ENCODE measurements around the gene SORBS2. TPM values are rescaled to one million over a fixed set of nuclear protein-coding genes. Genes with fewer than 3 reads are reported as not detected.

Gene SORBS2
- polyA plus RNA-seq, 2 of the 4 experiments (the other 2 are of a cell fraction): 0.23 to 0.90 TPM

DNA sequence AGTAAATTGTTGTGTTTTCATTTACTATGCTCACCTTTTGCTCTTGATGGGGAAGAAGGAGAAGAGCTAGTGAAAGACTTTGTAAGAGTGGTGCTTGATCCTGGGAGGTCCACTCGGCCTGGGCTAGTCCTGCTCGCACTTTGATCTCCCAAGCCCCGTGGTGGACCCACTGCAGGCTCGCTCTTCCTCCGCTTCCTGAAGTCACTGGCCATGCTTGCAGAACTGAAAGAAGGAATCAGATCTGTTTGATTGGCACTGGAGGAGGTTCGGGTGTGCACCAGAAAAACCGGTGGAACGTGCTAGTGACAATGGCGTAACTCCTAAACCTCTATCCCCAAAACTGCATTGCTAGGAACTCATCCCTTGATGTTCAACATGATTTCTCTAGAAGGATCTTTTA, 185.2 kb downstream of the SORBS2 start (continued):
- TF ChIP-seq ZSCAN20 (CRISPR knock-in tag; IDR thresholded peaks at IDR 0.05) (no peak), ZFP36 (IDR thresholded peaks at IDR 0.05; ENCODE audit: borderline replicate concordance, partially characterized antibody) (no peak), HOXB13 (CRISPR knock-in tag; IDR thresholded peaks at IDR 0.05; ENCODE audit: low read depth) (no peak), GATA3 (IDR thresholded peaks at IDR 0.05; ENCODE audit: borderline replicate concordance) (no peak), HDAC2 (IDR thresholded peaks at IDR 0.05) (no peak), ESRRA (IDR thresholded peaks at IDR 0.05; ENCODE audit: borderline replicate concordance, low read length) (no peak)
- TF ChIP-seq, protein P1, sequence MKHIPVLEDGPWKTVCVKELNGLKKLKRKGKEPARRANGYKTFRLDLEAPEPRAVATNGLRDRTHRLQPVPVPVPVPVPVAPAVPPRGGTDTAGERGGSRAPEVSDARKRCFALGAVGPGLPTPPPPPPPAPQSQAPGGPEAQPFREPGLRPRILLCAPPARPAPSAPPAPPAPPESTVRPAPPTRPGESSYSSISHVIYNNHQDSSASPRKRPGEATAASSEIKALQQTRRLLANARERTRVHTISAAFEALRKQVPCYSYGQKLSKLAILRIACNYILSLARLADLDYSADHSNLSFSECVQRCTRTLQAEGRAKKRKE (CRISPR knock-in tag; IDR thresholded peaks at IDR 0.05; ENCODE audit: low read depth): no peak

GRCh38 chr4:185625503-185625902, 186.5 kb downstream of the SORBS2 start:
- no peak for TF ChIP-seq HOXB13 (CRISPR knock-in tag; IDR thresholded peaks at IDR 0.05; ENCODE audit: low read depth)
- H3K4me3 ChIP-seq: no peak overlapping the region
- no peaks in the 10 kb centered on the region for H3K9me3 ChIP-seq
- ChIA-PET POLR2A (no interaction called here), CTCF (interaction anchor here (0.8 to 2.0 kb wide), 2 partner anchors 29 to 412 kb away, joined by 3 to 6 read pairs; no protein-coding TSS in a partner anchor)
- FAIRE-seq (no peak), DNase-seq (ENCODE audit: low read depth in 1 of 2, low spot score in 1 of 2) (no peak), ATAC-seq (no peak)
- WGBS (ENCODE audit: missing lambda C conversion rate): 13% methylated on average over 2 of the region's 2 CpGs
- H3K4me1 ChIP-seq: no peaks in the 10 kb centered on the region
- H3K27ac ChIP-seq: no peak overlapping the region
- no peak overlapping the region for H3K4me2 ChIP-seq

DNA sequence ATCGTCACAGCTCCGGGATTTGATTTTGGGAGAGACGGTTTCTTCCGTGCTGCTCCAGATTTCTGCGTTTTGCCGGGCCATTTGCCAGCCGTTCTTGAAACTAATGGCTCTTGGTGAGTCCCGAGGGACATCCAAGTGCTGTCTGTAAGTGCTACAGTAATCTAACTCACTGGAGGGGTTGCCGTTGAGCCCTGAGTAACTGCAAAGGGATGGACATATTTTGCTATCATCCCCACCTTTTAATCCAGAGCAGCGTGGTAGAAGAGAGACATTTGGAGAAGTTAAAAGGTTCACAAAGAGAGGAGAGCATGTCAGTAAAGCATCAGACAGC, 187.8 kb downstream of the SORBS2 start:
- WGBS (ENCODE audit: missing lambda C conversion rate): 76% methylated on average over 10 of the region's 10 CpGs
- ChIA-PET POLR2A (no interaction called here), CTCF (no interaction called here)

DNA sequence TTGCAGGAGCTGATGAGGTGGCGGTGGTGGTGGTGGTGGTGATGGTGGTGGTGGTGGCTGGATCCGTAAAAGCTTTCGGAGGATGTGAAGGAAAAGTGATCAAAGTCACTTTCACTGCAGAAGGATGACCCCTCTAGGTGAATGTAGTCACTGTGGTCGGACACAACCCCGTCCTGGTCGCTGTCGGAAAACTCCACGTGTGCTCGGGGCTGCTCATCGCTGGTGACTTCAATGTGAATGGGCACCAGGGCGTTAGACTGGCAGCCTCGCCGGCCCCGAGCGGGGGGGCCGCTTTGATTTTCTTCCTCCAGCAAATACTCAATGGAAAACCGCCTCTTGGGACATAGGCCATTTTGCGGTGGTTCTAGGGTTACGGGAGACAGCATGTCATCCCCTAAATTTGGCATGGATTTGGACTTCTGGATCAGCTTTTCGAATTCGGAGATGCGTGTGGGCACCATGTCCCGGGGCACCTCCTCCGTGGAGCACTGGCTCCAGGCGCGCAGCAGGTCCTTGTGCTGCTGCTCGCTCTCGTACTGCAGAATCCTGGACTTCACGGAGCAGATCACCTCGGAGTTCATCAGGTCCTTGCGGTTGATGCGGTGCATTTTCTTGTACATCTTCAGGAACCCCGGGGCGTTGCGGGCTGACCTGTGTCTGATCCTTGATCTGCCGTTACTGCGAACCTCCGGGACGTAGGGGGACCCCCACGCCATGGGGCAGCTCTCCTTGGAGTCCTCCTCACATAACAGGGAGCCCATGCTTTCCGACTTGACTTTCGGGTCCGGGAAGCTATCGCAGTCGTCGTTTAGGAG, 188.3 kb downstream of the SORBS2 start:
- no peak for FAIRE-seq

More for the DNA sequence above, 187.8 kb downstream of the SORBS2 start:
- TF ChIP-seq RAD21 (conservative IDR thresholded peaks at IDR 0.05 in 1 of 2, IDR thresholded peaks at IDR 0.05 in 1 of 2): no peak
- no peak for TF ChIP-seq MAFK (IDR thresholded peaks at IDR 0.05; ENCODE audit: partially characterized antibody)
- no peak for TF ChIP-seq CHD4 (IDR thresholded peaks at IDR 0.05; ENCODE audit: borderline replicate concordance)
- TF ChIP-seq TP53 (CRISPR knock-in tag; IDR thresholded peaks at IDR 0.05): no peak
- TF ChIP-seq, protein P1 (CRISPR knock-in tag; IDR thresholded peaks at IDR 0.05; ENCODE audit: low read depth): no peak
- TF ChIP-seq EHMT2 (IDR thresholded peaks at IDR 0.05; ENCODE audit: low read depth): no peak
- TF ChIP-seq RNF2 (IDR thresholded peaks at IDR 0.05; ENCODE audit: borderline replicate concordance, low read depth): no peak
- no peak for TF ChIP-seq POLR2AphosphoS2 (conservative IDR thresholded peaks at IDR 0.05; ENCODE audit: low read length)
- TF ChIP-seq ZSCAN20 (CRISPR knock-in tag; IDR thresholded peaks at IDR 0.05): no peak
- TF ChIP-seq RCOR1 (IDR thresholded peaks at IDR 0.05; ENCODE audit: low read depth, low read length): no peak
- FAIRE-seq (no peak), ATAC-seq (no peak), DNase-seq (ENCODE audit: low read depth in 1 of 2, low spot score in 1 of 2) (no peak)
- Histone ChIP-seq H3K4me3 (no peak overlapping the region), H3K4me1 (no peaks in the 10 kb centered on the region), H3K27ac (no peak overlapping the region), H3K4me2 (no peak overlapping the region), H3K9me3 (no peaks in the 10 kb centered on the region)

More for the DNA sequence above, 188.3 kb downstream of the SORBS2 start:
- Histone ChIP-seq H3K4me2 (no peak overlapping the region), H3K4me3 (no peak overlapping the region), H3K27ac (no peak overlapping the region), H3K4me1 (no peaks in the 10 kb centered on the region), H3K9me3 (no peaks in the 10 kb centered on the region)
- ChIA-PET POLR2A (no interaction called here), CTCF (interaction anchor here (1.1 to 1.6 kb wide), 2 partner anchors 17 to 414 kb away, joined by 3 to 5 read pairs; no protein-coding TSS in a partner anchor)
- TF ChIP-seq HDAC2 (IDR thresholded peaks at IDR 0.05) (no peak), SMC3 (IDR thresholded peaks at IDR 0.05) (no peak), JUNB (IDR thresholded peaks at IDR 0.05) (no peak), HOXB13 (CRISPR knock-in tag; IDR thresholded peaks at IDR 0.05; ENCODE audit: low read depth) (no peak), EP300 (IDR thresholded peaks at IDR 0.05) (no peak), RAD21 (conservative IDR thresholded peaks at IDR 0.05 in 1 of 2, IDR thresholded peaks at IDR 0.05 in 1 of 2) (no peak), MAFK (IDR thresholded peaks at IDR 0.05; ENCODE audit: partially characterized antibody) (no peak), ZSCAN20 (CRISPR knock-in tag; IDR thresholded peaks at IDR 0.05) (no peak)
- TF ChIP-seq, protein P1 (CRISPR knock-in tag; IDR thresholded peaks at IDR 0.05; ENCODE audit: low read depth): no peak
- ATAC-seq (no peak), DNase-seq (ENCODE audit: low read depth in 1 of 2, low spot score in 1 of 2) (no peak)
- WGBS (ENCODE audit: missing lambda C conversion rate): 93% methylated on average over 17 of the region's 46 CpGs
